H9 (cell line): ENCODE measurements around the gene STRN. TPM values are rescaled to one million over a fixed set of nuclear protein-coding genes. Genes with fewer than 3 reads are reported as not detected.

Experiments
- DNase-seq: peaks from one replicate; pipeline ENCODE4 v3.0.0-alpha.2; 2017
- H2AFZ ChIP-seq: one replicate; pipeline ENCODE4 v1.6.1; 2013; ENCODE audit warnings: mild to moderate bottlenecking, low read length, control low read depth, moderate library complexity
- H2AK5ac ChIP-seq: 2 replicates; pipeline ENCODE4 v1.6.1; 2013; ENCODE audit warnings: low read length, control low read depth, mixed read lengths; ENCODE audit not compliant: insufficient read length
- H2BK120ac ChIP-seq: one replicate; pipeline ENCODE4 v1.6.1; 2013; ENCODE audit warnings: low read depth, mild to moderate bottlenecking, low read length, control low read depth, inconsistent platforms; ENCODE audit not compliant: poor library complexity, severe bottlenecking
- H2BK12ac ChIP-seq: 2 replicates; pipeline ENCODE4 v1.6.1; 2013; ENCODE audit warnings: low read length, control low read depth, mixed read lengths, low read depth; ENCODE audit not compliant: insufficient read length
- H2BK15ac ChIP-seq: 2 replicates; pipeline ENCODE4 v1.6.1; 2013; ENCODE audit warnings: low read depth, low read length, control low read depth
- H2BK20ac ChIP-seq: one replicate; pipeline ENCODE4 v1.6.1; 2013; ENCODE audit warnings: low read depth, mild to moderate bottlenecking, low read length, control low read depth, inconsistent platforms; ENCODE audit not compliant: poor library complexity, severe bottlenecking
- H2BK5ac ChIP-seq: 2 replicates; pipeline ENCODE4 v1.6.1; 2013; ENCODE audit warnings: low read length, control low read depth, mixed read lengths; ENCODE audit not compliant: insufficient read length
- H3K14ac ChIP-seq: 2 replicates; pipeline ENCODE4 v1.6.1; 2013; ENCODE audit warnings: low read length, control low read depth; ENCODE audit not compliant: insufficient read depth
- H3K18ac ChIP-seq: 2 replicates; pipeline ENCODE4 v1.6.1; 2013; ENCODE audit warnings: low read depth, mild to moderate bottlenecking, mixed read lengths, low read length, control low read depth; ENCODE audit not compliant: insufficient read length
- H3K23ac ChIP-seq: 2 replicates; pipeline ENCODE4 v1.6.1; 2013; ENCODE audit warnings: low read length, control low read depth, mixed read lengths, low read depth; ENCODE audit not compliant: insufficient read length
- H3K23me2 ChIP-seq: 2 replicates; pipeline ENCODE4 v1.6.1; 2013; ENCODE audit warnings: low read depth, mild to moderate bottlenecking, mixed read lengths, low read length, control low read depth; ENCODE audit not compliant: insufficient read length, poor library complexity, severe bottlenecking
- H3K27ac ChIP-seq: 2 replicates; pipeline ENCODE4 v1.5.1; 2013; ENCODE audit warnings: low read length, control low read depth, mixed read lengths, low read depth; ENCODE audit not compliant: insufficient read length
- H3K27me3 ChIP-seq: 2 replicates; pipeline ENCODE4 v1.6.1; 2013; ENCODE audit warnings: low read length, control low read depth, inconsistent platforms; ENCODE audit not compliant: insufficient read depth
- H3K4ac ChIP-seq: 2 replicates; pipeline ENCODE4 v1.6.1; 2013; ENCODE audit warnings: low read depth, mild to moderate bottlenecking, control low read depth, inconsistent platforms, low read length, moderate library complexity
- H3K4me1 ChIP-seq: 2 replicates; pipeline ENCODE4 v1.6.1; 2013; ENCODE audit warnings: low read length, control low read depth, inconsistent platforms; ENCODE audit not compliant: insufficient read depth
- H3K4me2 ChIP-seq: 2 replicates; pipeline ENCODE4 v1.6.1; 2013; ENCODE audit warnings: low read length, control low read depth, mixed read lengths; ENCODE audit not compliant: insufficient read length, insufficient read depth
- H3K56ac ChIP-seq: 2 replicates; pipeline ENCODE4 v1.6.1; 2013; ENCODE audit warnings: low read depth, mild to moderate bottlenecking, mixed read lengths, low read length, control low read depth; ENCODE audit not compliant: insufficient read length
- H3K79me1 ChIP-seq: 2 replicates; pipeline ENCODE4 v1.6.1; 2013; ENCODE audit warnings: low read depth, mild to moderate bottlenecking, moderate library complexity, low read length, control low read depth, inconsistent platforms; ENCODE audit not compliant: insufficient read depth, poor library complexity, severe bottlenecking
- H3K79me2 ChIP-seq: 2 replicates; pipeline ENCODE4 v1.6.1; 2013; ENCODE audit warnings: low read length, control low read depth, inconsistent platforms; ENCODE audit not compliant: insufficient read depth
- H3K9ac ChIP-seq: 2 replicates; pipeline ENCODE4 v1.6.1; 2013; ENCODE audit warnings: low read length, control low read depth, mixed read lengths; ENCODE audit not compliant: insufficient read length; ENCODE audit errors: extremely low read depth
- H3K9me3 ChIP-seq: one replicate; pipeline ENCODE4 v1.6.1; 2013; ENCODE audit warnings: low read depth, low read length, inconsistent platforms; ENCODE audit not compliant: control insufficient read depth
- H3T11ph ChIP-seq: one replicate; pipeline ENCODE4 v1.6.1; 2013; ENCODE audit warnings: mild to moderate bottlenecking, low read length, control low read depth, inconsistent platforms
- H4K20me1 ChIP-seq: one replicate; pipeline ENCODE4 v1.6.1; 2013; ENCODE audit not compliant: control insufficient read depth, insufficient read length, insufficient read depth
- H4K5ac ChIP-seq: 2 replicates; pipeline ENCODE4 v1.6.1; 2013; ENCODE audit warnings: low read depth, mild to moderate bottlenecking, mixed read lengths, low read length, control low read depth; ENCODE audit not compliant: insufficient read length
- H4K8ac ChIP-seq: replicated peaks from 2 replicates; pipeline ENCODE4 v1.6.1; 2013; ENCODE audit warnings: low read length, control low read depth, mixed read lengths, low read depth; ENCODE audit not compliant: insufficient read length
- H4K91ac ChIP-seq: 2 replicates; pipeline ENCODE4 v1.6.1; 2013; ENCODE audit warnings: low read depth, mild to moderate bottlenecking, moderate library complexity, mixed read lengths, low read length, control low read depth; ENCODE audit not compliant: insufficient read length
- H3K27ac Mint-ChIP-seq, 3 experiments: 2 replicates in 2 of 3; 3 replicates in 1 of 3; pipeline ENCODE4 v1.8.0; 2020 to 2021; ENCODE audit warnings: mixed read lengths in 3 of 3, mild to moderate bottlenecking in 1 of 3, moderate library complexity in 1 of 3
- H3K27me3 Mint-ChIP-seq: 2 replicates; pipeline ENCODE4 v1.8.0; 2021; ENCODE audit warnings: low read depth, mild to moderate bottlenecking, moderate library complexity, mixed read lengths
- H3K36me3 Mint-ChIP-seq, 3 experiments: 2 replicates in 2 of 3; 3 replicates in 1 of 3; pipeline ENCODE4 v1.8.0; 2020 to 2021; ENCODE audit warnings: low read depth in 3 of 3, mixed read lengths in 3 of 3; ENCODE audit not compliant: insufficient read depth in 1 of 3
- H3K4me1 Mint-ChIP-seq, 2 experiments: 2 replicates each; pipeline ENCODE4 v1.8.0; 2020; ENCODE audit warnings: mixed read lengths in 2 of 2
- H3K4me3 Mint-ChIP-seq, 2 experiments: 2 replicates in 1 of 2; 3 replicates in 1 of 2; pipeline ENCODE4 v1.8.0; 2020 to 2021; ENCODE audit warnings: mild to moderate bottlenecking in 2 of 2, mixed read lengths in 2 of 2, moderate library complexity in 1 of 2
- H3K9me3 Mint-ChIP-seq, 2 experiments: 2 replicates in 1 of 2; 3 replicates in 1 of 2; pipeline ENCODE4 v1.8.0; 2020; ENCODE audit warnings: mild to moderate bottlenecking in 2 of 2, mixed read lengths in 2 of 2, moderate library complexity in 1 of 2
- CTCF ChIP-seq: fragments of 200-600 bp; sonication (generic); conservative IDR thresholded peaks from 3 replicates; pipeline ENCODE4 v1.8.0; 2021; ENCODE audit warnings: antibody characterized with exemption, mild to moderate bottlenecking
- WGBS: extraction: QIAGEN DNeasy Blood & Tissue Kit; methylation state at CpG from one replicate; pipeline ENCODE4 v1.1.7; 2013; ENCODE audit warnings: missing lambda C conversion rate, low lambda C conversion rate, mixed read lengths; ENCODE audit not compliant: insufficient read length; ENCODE audit errors: extremely low coverage; 5-methylcytosine and 5-hydroxymethylcytosine counted together
- total RNA-seq: library from RNA; stranded (reverse); gene quantifications from 2 replicates; pipeline ENCODE4 v1.2.1, GENCODE V29; 2021

STRN gene
- total RNA-seq, 1 experiment from 2014 or later, result 31.7 TPM

- Mint-ChIP-seq H3K27ac (peak overlapping the region in 1 of 3 experiments; percentile 12; a peak in 1 of 7 replicates), H3K4me3 (peak overlapping the region; percentile 7 to 37; a peak in 3 of 5 replicates), H3K36me3 (no peaks in the 10 kb centered on the region), H3K9me3 (no peaks in the 10 kb centered on the region), H3K4me1 (peaks cover 64 to 65% of the 10 kb centered on the region in 2 experiments), H3K27me3 (no peaks in the 10 kb centered on the region)
- Histone ChIP-seq H2BK15ac (no peak overlapping the region), H4K5ac (no peak overlapping the region), H3K14ac (no peak overlapping the region), H3T11ph (no peak overlapping the region), H3K79me1 (no peaks in the 10 kb centered on the region), H3K79me2 (peaks cover 5% of the 10 kb centered on the region; the same call in 1 of the 2 replicates), H3K4ac (no peak overlapping the region), H3K27ac (no peak overlapping the region), H2AK5ac (no peak overlapping the region), H3K18ac (no peak overlapping the region), H3K23me2 (peaks cover 10% of the 10 kb centered on the region), H2BK20ac (no peak overlapping the region), H2BK5ac (no peak overlapping the region), H3K9me3 (no peaks in the 10 kb centered on the region), H4K8ac (no peak overlapping the region), H3K56ac (no peak overlapping the region), H3K4me1 (peaks cover 6% of the 10 kb centered on the region; the same call in 1 of the 2 replicates), H4K20me1 (no peaks in the 10 kb centered on the region), H2AFZ (no peak overlapping the region), H3K23ac (no peak overlapping the region), H3K27me3 (no peaks in the 10 kb centered on the region), H2BK120ac (no peak overlapping the region), H3K9ac (no peak overlapping the region), H2BK12ac (no peak overlapping the region), H3K4me2 (no peak overlapping the region), H4K91ac (no peak overlapping the region)
- TF ChIP-seq CTCF, result no peak
- no peak for DNase-seq
- no CpG with 5 or more reads among the region's 4 CpGs for WGBS
Measured at GRCh38 chr2:36963734-36964133, 2.6 kb downstream of the STRN start.
